ENCODE results near the gene SLC15A4.

GRCh38 chr12:128852885-128853599, 29.3 kb upstream of the SLC15A4 start, which contains the start of gene GLT1D1:
- TF ChIP-seq CTCF (IDR thresholded peaks at IDR 0.05; ENCODE audit: insufficient read depth, low read depth, low read length) (no peak), EZH2 (IDR thresholded peaks at IDR 0.05; ENCODE audit: insufficient read depth, low read length) (no peak)

Measured in astrocyte (in vitro differentiated cells and primary cell).